Ramos (cell line): ENCODE measurements around the gene RAB27A.

Experiments
- in situ Hi-C: fragments of 300-500 bp; cut with MboI; formaldehyde crosslinking; loops from one replicate; pipeline ENCODE4 v1.14.3; 2022; ENCODE audit warnings: low sequenced_read_pairs; ENCODE audit not compliant: unreplicated experiment

The RAB27A gene

DNA sequence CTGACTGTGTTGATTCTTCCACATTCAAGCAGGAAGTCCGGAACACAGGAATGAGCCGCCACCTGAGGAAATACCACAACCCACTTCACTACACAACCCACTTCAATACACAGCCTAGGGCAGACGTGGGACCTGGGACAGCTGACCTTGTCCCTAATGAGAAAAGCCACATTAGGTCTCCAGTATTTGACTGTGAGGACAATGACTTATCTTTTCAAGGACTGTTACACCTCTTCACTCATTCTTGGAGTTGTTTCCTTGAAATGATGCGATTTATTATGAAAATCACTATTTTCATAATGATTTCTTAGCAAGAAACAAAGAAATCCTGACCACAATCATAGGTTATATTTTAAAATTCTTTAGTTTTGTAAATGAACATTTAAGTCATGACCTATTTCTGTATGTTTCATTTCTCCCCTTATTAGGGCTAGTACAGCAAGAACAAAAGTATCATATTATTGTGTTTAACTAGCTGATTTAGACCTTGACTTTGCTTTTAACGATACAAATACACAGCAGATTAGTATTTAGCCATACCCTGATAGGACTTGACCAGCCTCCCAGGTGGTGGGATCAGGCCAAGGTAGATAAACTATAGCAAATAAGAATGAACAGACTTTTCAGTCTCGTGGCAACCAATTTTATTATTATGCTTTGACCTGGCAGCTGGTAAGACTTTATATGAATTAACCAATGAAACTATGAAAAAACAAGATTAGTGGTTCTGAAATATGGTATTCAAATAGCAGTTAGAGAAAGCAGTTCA is 6.0 kb downstream of the RAB27A start:
- in situ Hi-C loops = loop anchor here (25.0 kb wide), 1 partner anchor 1196 kb away; no protein-coding TSS in a partner anchor

DNA sequence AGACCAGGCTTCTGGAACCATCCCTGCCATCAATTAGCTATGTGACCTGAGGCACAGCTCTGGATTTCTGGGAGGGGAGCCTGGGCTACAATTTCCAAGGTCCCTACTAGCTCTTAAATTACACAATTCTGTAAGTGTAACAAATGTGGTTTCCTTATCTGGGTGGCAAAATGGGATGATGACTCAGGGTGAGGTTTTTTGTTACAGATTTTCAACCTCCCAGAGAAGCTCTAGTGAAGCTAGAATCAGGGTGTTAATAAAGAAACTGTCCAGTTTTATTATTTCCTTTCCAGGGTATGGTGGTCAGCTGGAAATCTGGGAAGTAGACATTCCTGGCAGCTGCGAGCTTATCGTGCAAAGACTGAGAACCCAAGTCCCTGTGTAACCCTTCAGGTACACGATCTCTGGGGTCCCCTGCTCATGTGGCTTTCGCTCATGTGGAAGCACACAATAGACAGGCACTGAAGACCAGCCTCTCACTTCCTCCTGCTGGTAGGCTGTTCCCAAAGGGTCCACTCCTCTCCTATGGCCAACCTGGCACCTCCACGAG is 7.3 kb downstream of the RAB27A start:
- in situ Hi-C loops = loop anchor here (25.0 kb wide), 1 partner anchor 1195 kb away; no protein-coding TSS in a partner anchor

DNA sequence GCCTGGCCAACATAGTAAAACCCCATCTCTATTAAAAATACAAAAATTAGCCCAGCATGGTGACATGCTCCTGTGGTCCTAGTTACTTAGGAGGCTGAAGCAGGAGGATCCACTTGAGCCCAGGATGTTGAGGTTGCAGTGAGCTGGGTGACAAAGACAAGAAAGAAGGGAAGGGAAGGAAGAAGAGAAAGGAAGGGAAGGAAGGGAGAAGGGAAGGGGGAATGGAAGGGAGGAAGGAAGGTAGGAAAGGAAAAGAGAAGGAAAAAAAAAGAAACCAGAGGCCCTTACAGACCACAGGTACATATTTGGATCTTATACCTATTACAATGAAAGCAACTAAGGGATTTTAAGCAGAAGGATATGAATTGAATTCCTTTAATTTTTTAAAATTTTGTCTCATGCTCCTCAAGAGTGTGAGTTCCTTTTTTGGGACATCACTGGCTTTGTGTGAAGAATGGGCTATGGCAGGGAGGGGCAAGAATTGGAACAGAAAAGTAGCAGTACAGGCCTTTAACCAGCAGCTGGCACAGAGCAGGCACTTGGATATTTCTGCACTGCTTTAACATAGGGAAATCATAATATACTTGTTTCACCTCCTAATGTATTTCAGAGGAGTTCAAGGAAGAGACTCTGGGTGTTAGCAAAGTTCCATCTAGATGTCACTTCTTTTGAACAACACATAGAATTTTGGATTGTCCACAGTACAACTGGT is 7.9 kb downstream of the RAB27A start:
- in situ Hi-C loops = loop anchor here (25.0 kb wide), 1 partner anchor 1194 kb away; no protein-coding TSS in a partner anchor

DNA sequence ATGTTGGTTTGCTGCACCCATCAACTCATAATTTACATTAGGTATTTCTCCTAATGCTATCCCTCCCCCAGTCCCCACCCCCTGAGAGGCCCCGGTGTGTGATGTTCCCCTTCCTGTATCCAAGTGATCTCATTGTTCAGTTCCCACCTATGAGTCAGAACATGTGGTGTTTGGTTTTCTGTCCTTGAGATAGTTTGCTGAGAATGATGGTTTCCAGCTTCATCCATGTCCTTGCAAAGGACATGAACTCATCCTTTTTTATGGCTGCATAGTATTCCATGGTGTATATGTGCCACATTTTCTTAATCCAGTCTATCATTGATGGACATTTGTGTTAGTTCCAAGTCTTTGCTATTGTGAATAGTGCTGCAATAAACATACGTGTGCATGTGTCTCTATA is 9.0 kb downstream of the RAB27A start:
- in situ Hi-C loops = loop anchor here (25.0 kb wide), 1 partner anchor 1193 kb away; no protein-coding TSS in a partner anchor

DNA sequence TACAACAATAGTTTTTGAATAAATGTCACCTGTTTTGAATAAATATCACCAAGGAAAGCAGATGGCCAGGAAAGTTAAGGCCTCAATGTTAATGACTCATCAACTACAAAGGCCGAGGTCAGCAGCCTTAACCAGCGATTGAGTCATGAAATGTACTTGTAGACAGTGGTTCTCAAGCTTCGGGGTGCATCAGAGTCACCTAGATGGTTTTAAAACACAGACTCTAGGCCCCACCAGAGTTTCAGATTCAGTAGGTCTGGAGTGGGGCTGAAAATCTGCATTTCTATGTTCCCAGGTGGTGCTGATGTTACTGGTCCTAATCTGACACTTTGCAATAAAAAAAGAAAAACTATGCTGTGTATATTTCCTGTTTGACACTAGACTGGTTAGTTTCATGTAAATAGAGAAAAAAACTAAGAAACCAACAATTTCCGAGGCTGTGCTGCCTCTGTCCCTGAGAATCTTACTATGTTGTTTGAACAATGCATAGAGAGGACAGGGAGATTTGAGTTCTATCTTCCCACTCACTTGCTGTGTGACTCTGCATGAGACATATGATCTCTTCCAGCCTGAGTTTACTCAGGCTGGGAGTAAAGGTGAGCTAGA is 9.8 kb downstream of the RAB27A start:
- in situ Hi-C loops = loop anchor here (25.0 kb wide), 1 partner anchor 1193 kb away; no protein-coding TSS in a partner anchor

DNA sequence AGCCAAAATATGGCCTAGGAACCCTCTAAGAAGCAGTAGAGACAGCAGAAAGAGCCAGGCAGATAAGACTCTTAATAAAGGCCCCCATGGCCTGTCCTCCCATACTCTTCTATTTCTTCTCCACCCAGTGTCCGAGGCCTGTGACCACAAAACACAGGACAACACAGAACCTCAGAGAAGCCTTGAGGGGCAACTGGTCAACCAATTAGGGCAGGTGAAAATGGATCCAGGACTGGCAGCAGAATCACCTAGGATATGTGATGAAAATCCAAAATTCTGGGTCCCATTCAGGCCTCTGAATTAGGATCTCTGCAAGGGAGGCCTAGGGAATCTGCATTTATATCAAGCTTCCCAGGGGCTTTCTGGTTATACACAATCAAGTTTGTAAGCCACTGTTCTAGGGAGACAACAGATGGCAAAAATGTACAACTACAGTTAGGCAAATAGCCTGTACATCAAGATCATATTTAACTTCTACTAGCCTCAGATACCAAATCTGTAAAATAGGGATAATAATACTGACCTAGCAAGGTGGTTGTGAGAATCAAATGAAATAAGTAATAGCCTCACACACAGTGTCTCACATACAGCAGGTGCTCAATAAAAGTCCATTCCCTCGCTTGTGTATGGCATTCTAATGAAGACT is 10.4 kb downstream of the RAB27A start:
- in situ Hi-C loops = loop anchor here (25.0 kb wide), 1 partner anchor 1192 kb away; no protein-coding TSS in a partner anchor

DNA sequence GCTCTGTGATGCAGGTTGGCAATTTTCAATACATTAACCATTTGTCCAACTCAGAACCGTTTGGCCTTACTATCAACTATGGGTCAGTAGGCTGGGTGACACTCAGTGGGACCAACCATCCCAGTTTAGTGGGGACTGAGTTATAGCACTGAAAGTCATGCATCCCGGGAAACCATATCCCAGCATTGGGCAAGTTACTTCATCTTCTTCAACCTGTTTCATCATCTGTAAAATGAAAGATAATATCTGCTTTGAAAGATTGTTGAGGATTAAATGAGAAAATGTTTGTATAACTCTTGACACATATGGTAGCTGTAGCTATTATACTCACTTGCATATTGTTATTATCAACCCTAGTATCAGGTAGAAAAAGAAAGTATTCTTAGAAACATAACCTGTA is 11.9 kb downstream of the RAB27A start:
- in situ Hi-C loops = loop anchor here (25.0 kb wide), 1 partner anchor 1190 kb away; no protein-coding TSS in a partner anchor

DNA sequence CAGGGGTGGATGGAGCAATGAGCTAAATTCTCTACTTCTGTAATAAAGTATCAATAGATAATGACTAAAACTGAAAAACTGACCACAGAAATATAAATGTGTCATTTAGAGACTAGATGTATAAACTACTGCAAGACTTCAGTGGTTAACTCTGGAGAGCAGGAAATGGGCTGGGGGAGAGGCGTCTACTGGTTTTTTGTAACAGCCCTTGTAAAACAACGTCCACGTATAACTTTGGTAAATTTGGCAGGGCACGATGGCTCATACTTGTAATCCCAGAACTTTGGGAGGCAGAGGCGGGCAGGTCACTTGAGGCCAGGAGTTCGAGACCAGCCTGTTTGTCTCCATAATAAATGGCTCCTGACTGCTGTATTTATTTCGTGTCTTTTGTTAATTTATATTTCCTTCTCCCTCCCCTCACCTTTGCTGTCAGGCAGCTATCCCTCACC is 12.5 kb downstream of the RAB27A start:
- in situ Hi-C loops = loop anchor here (25.0 kb wide), 1 partner anchor 1190 kb away; no protein-coding TSS in a partner anchor

DNA sequence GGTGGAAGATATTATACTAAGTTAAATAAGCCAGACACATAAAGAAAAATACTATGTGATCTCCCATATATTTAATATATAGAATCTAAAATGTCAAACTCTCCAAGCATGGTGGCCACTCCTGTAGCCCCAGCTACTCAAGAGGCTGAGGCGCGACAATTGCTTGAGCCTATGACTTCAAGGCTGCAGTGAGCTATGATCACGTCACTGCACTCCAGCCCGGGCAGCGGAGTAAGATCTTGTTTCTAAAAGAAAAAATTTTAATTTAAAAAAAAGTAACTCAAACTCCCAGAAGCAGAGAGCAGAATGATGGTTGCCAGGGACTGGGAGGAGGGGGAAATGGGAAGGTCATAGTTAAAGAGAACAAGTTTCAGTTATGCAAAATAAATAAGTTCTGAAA is 13.3 kb downstream of the RAB27A start:
- in situ Hi-C loops = loop anchor here (25.0 kb wide), 1 partner anchor 1189 kb away; no protein-coding TSS in a partner anchor

DNA sequence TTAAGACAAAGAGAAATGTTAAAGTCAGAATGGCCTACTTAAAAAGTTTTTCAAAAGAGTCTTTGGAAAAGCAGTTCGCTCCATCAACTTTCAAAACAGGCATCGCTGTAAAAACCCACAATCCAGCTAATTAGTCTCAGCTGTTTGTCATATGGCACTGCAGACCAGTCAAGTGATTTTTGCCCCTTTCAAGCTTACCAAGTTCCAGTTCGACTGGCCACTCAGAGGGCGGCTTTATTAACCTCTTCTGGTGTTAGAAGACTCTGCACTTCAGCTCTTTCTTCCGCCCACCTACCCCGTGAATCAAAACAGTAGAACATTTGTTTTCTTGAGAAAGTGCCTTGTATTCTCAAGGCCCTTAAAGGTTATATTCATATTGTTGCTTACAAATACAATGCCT is 19.3 kb downstream of the RAB27A start:
- in situ Hi-C loops = no loop called here

DNA sequence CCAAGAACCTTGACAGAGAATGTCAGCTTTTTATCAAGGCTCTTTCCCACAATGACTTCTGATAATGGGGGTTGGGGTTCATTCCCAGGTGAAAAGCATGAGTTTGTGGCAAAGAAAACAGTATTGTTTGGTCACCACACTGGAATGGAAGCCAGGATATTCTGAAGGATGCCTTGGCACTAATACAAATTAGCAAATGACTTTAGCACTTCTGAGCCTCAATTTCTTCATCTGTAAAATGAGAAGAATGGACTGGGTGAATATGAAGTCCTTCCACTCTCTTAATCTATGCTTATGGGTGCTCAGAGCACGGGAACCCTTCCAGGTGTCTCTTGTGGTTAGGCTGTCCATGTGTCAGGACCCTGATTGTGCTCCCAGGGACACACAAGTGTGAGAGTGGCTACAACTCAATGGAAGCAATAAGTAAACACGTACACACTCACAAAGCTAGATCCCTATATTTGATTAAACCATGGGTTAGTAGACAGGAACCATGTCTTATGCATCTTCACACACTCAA is 21.4 kb downstream of the RAB27A start:
- in situ Hi-C loops = no loop called here

DNA sequence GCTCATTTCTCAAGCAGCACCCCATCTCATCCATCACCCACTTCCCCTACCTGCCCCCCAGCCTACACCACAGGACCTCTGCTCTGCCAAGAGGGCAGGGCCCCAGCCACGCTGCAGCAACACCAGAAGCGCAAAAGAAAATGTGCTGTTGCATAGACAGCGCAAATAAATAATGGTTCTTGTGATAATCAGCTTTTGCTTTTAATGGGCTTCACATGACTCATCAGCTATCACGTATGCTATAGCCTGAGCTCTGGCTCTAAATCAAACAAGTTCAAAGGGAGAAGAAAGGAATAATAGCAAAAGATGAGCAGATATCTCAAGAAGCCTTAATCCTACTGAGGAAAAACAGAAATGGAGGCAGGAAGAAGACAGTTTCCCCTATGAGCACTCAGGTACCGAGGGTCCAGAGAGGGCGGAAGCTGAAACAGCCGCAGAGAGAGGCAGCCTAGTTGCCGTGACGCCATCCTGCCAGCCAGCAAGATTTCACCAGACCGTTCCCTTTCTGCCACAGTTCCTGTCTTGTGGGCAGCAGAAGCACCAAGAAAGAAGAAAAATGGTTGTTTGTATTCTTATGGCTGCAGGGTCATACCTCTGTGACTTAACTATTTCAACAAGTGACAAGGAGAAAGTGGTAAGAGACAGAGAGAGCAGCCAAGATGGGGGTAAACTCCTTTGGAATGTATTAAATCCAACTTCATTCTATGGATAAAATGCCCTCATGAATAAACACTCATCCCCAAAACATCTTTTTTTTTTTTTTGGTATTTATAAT is 22.0 kb downstream of the RAB27A start:
- in situ Hi-C loops = no loop called here

DNA sequence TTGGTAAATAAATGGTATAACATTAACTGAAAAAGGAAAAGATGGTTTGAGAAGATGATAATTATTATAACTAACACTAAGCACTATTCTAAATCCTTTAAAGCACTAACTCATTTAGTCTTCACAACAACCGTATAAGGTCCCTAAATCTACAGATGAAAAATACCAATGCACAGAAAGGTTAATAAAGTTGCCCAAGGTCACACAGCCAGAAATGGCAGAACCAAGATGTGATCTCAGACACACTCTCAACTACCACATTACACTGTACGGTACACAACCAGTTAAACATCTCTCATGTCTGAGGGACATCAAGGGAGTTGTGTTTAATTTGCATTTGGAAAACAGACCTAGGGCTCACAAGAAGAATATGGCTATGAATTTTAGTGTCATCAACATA is 23.1 kb downstream of the RAB27A start:
- in situ Hi-C loops = no loop called here

DNA sequence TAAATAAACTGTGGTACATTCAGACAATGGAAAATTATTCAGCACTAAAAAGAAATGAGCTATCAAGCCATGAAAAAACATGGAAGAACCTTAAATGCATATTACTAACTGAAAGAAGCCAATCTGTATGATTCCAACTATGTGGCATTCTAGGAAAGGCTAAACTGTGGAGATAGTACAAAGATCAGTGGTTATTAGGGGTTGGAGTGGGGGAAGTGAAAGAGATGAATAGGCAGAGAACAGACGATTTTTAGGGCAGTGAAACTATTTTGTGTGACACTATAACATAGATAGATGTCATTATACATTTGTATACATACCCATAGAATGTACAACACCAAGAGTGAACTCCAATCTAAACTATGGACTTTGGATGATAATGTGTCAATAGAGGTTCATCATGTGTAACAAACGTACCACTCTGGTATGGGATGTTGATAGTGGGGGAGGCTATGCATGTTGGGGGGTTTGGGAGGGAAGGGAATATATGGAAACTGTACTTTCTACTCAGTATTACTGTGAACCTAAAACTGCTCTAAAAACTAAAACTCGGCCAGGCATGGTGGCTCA is 29.0 kb downstream of the RAB27A start:
- in situ Hi-C loops = no loop called here

DNA sequence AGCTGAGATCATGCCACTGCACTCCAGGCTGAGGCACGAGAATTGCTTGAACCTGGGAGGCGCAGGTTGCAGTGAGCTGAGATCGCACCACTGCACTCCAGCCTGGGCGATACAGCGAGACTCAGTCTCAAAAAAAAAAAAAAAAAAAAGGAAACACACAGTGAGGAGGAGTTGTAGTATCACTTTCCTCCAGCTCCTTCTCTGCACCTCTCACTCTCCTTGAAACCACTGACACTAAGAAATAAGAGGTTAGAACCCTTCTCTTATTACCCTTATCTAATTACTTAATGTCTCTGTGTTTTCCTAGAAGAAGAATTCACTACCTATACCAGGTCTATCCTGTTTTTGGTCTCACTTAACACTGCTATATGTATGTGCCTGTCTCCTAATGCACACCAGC is 31.7 kb downstream of the RAB27A start:
- in situ Hi-C loops = no loop called here

DNA sequence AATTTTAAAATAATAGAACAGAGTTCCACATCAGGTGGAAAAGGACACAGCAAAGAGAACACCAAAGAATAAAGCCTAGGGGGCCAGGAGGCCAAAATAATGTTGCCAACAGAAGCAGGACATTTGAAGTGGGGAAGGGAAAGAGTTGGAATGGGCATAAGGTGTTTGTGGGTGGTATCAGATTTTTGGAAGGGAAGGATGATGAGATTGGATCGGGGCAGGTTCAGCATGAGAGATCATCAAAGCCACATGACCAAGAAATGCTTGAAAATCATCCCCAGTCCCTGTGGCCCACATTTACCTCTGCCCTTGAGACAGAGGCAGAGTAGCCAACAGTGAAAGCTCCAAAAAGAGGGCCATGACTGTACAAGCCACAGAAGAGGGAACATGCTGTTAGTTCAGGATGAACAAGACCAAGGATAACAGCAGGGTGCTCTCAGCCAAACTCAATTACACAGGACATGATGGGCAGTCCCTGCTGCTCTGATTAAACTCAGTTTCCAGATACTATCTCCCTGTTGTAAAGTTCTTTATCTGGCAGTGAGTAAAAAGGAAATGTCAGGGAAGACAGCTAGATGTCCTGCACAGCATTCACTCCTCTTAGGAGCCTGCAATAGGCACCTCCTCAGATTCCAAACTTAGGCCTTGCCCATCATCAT is 32.5 kb downstream of the RAB27A start:
- in situ Hi-C loops = no loop called here

DNA sequence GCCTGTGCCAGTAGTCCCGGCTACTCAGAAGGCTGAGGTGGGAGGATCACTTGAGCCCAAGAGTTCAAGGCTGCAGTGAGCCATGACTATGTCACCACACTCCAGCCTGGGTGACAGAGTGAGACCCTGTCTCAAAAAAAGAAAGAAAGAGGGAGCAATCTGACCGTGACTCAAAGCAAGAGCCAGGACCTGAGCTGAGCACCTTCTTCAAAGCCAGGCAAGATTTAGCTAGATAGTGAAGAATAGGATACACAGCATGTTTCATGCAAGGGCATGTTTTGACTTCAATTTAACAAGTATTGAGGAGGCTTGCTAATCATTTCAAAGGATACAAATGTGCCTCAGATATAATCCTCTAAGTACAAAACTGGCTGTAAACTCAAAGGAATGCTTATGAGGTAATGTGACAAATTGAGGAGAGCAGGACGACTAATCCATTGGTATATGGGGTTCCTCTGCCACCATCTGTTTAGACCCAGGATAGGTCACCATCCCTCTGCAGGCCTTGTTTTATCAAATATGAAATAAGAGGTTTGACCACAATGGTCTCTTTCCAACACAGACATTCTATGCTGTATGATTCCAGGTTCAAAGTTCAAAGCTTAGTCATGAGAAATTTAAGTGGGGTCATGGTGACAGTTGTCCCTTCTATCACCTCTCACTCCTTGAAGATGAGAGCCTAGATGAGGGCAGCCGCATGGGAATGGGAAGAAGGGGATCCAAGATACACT is 33.2 kb downstream of the RAB27A start:
- in situ Hi-C loops = no loop called here
